ENCODE measurements around the gene MYRIP. TPM values are rescaled to one million over a fixed set of nuclear protein-coding genes. Genes with fewer than 3 reads are reported as not detected.

The MYRIP gene
- polyA plus RNA-seq, 4 donors = 0.81 to 4.5 (median 2.5) TPM

DNA sequence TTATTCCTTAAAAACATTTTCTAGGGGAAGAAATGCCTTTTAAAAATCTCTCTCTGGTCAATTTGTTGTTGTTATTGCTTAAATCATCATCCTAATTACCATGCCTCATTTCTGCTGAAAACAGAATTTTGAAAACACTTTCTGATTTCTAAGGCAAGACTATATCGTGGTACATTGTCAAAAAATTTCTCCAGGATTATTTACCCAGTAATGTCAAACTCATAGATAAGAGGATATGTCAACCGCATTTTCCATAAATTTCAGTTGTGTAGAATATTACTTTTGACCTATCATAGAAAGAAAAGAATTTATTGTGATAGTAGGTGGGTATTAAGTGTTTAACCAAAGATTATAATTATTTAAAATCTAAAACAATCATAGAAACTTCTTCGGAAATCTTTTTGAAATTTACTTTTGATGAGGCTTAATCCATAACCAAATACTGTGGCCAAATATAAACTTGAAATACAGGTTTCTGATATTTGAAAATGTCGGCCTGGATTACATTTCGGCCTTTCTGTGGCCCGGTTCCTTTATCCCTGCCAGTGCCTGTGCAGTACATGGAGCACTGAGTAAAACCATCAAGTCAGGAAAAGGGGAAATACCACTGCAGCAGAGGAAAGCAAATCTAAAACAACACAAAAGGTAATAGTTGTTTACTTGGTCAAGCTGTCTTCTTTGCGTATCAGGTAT is 173.4 kb downstream of the MYRIP start:
- no peaks in the 10 kb centered on the region for H3K27me3 ChIP-seq (ENCODE audit: control insufficient read depth in 3 of 3, insufficient read depth in 3 of 3, low read length in 3 of 3)
- H3K4me3 ChIP-seq (ENCODE audit: low read depth in 1 of 3, low read length in 3 of 3) = no peak overlapping the region
- H3K9me3 ChIP-seq (ENCODE audit: control insufficient read depth in 2 of 2, insufficient read depth in 1 of 2, low read depth in 1 of 2, low read length in 1 of 2) = peaks cover 0 to 4% of the 10 kb centered on the region in 2 donors
- no peaks in the 10 kb centered on the region for H3K36me3 ChIP-seq (ENCODE audit: control insufficient read depth in 3 of 3, insufficient read depth in 2 of 3, low read depth in 1 of 3, low read length in 3 of 3)
- no peak overlapping the region for H3K27ac ChIP-seq (ENCODE audit: low read depth in 1 of 3, low read length in 2 of 3)
- WGBS, 3 donors = 70 to 84% (median 83%) methylated on average over 7 of the region's 7 CpGs
- DNase-seq (no peak), FAIRE-seq (no peak)
- no peaks in the 10 kb centered on the region for H3K4me1 ChIP-seq (ENCODE audit: control insufficient read depth in 3 of 3, insufficient read depth in 2 of 3, low read depth in 1 of 3, low read length in 2 of 3)

DNA sequence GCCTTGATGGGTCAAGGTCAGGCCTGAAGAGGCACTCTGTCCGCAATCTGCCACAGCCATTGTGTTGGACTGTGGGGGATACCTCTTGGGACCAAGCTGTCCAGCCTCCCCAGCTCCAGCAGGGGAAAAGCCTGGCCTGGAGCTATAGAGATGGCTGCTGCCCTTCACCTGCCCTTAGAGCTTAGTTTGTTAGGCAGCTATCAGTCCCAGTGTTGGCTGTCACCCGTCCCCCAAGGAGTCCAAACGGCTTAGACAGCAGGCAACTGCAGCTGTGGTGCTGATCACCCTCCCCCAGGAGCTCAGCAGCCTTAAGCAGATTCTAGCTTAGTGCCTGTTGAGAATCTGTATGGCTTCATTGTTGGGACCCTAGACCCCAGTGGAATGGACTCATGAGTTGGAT is 180.3 kb downstream of the MYRIP start:
- DNase-seq = no peak
- H3K36me3 ChIP-seq (ENCODE audit: control insufficient read depth in 3 of 3, insufficient read depth in 2 of 3, low read depth in 1 of 3, low read length in 3 of 3) = no peaks in the 10 kb centered on the region
- H3K4me1 ChIP-seq (ENCODE audit: control insufficient read depth in 3 of 3, insufficient read depth in 2 of 3, low read depth in 1 of 3, low read length in 2 of 3) = no peaks in the 10 kb centered on the region
- no peaks in the 10 kb centered on the region for H3K27me3 ChIP-seq (ENCODE audit: control insufficient read depth in 3 of 3, insufficient read depth in 3 of 3, low read length in 3 of 3)
- WGBS, 3 donors = 67 to 82% (median 73%) methylated on average over 3 of the region's 3 CpGs
- no peak overlapping the region for H3K4me3 ChIP-seq (ENCODE audit: low read depth in 1 of 3, low read length in 3 of 3)
- peaks cover 0 to 26% of the 10 kb centered on the region in 2 donors for H3K9me3 ChIP-seq (ENCODE audit: control insufficient read depth in 2 of 2, insufficient read depth in 1 of 2, low read depth in 1 of 2, low read length in 1 of 2)
- FAIRE-seq = no peak
- no peak overlapping the region for H3K27ac ChIP-seq (ENCODE audit: low read depth in 1 of 3, low read length in 2 of 3)

DNA sequence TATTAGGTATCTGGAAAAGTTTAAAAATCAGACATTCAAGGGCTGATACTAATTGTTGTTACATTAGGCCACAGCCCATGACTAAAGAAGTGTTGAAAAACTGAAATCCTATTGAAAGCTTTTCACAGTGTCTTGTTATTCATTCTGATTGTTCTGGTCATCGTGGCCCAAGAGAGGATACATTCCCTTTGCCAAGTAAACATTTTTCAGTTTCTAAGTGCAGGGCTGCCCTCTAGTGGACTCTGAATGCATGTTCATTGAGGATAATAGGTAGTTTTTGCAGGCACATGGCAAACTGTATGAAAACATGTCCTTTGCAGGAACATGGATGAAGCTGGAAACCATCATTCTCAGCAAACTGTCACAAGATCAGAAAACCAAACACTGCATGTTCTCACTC is 181.1 kb downstream of the MYRIP start:
- H3K4me3 ChIP-seq (ENCODE audit: low read depth in 1 of 3, low read length in 3 of 3) = no peak overlapping the region
- H3K27ac ChIP-seq (ENCODE audit: low read depth in 1 of 3, low read length in 2 of 3) = no peak overlapping the region
- no peak for FAIRE-seq

DNA sequence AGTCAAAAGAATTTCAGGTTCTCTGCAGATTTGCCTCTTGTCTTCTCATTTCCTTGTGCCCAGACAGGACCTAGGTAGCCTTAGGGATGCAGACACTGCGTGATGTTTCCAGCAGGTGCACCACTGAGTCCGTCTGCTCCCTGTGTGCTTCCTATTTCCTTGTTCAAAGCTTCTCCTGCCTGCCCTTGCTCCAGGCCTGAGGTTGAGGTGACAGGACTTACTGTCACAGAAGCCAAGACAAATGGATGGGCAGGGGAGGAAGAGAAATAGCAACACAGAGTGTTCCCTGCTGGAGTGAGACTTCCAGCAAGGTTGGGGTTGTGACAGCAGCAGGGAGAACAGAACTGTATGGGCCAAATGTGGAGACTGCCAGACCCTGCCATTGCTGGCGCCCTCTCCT is 199.4 kb downstream of the MYRIP start:
- no peaks in the 10 kb centered on the region for H3K36me3 ChIP-seq (ENCODE audit: control insufficient read depth in 3 of 3, insufficient read depth in 2 of 3, low read depth in 1 of 3, low read length in 3 of 3)
- no peak for FAIRE-seq
- WGBS, 3 donors = 78 to 86% (median 79%) methylated on average over 3 of the region's 3 CpGs

More for the DNA sequence above, 181.1 kb downstream of the MYRIP start:
- DNase-seq = peak; percentile 39 to 67
- H3K9me3 ChIP-seq (ENCODE audit: control insufficient read depth in 2 of 2, insufficient read depth in 1 of 2, low read depth in 1 of 2, low read length in 1 of 2) = peaks cover 0 to 26% of the 10 kb centered on the region in 2 donors
- H3K36me3 ChIP-seq (ENCODE audit: control insufficient read depth in 3 of 3, insufficient read depth in 2 of 3, low read depth in 1 of 3, low read length in 3 of 3) = no peaks in the 10 kb centered on the region
- no peaks in the 10 kb centered on the region for H3K4me1 ChIP-seq (ENCODE audit: control insufficient read depth in 3 of 3, insufficient read depth in 2 of 3, low read depth in 1 of 3, low read length in 2 of 3)
- H3K27me3 ChIP-seq (ENCODE audit: control insufficient read depth in 3 of 3, insufficient read depth in 3 of 3, low read length in 3 of 3) = no peaks in the 10 kb centered on the region
- 22 to 48% (median 47%) methylated on average over 1 of the region's 1 CpG for WGBS, 3 donors

DNA sequence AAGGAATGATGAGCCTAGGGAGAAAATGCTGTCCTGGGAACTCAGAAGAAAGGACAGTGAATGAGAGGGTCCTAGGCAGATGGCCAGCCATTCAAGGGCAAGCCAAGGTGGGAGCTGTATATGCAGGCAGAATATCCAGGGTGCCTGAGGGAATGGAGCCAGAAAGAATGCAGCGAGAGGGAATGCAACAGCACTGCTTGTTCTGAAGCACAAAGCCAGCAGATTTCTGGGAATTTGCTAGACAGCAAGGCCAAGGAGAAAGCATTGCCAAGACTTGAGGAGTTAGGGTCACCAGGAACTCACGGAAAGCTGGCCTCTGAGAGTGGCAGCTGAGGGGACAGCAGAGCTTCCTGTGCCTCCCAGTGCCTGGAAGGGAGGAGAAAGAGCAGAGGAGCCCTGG is 200.6 kb downstream of the MYRIP start:
- Histone ChIP-seq H3K9me3 (ENCODE audit: control insufficient read depth in 2 of 2, insufficient read depth in 1 of 2, low read depth in 1 of 2, low read length in 1 of 2) (no peaks in the 10 kb centered on the region), H3K4me3 (ENCODE audit: low read depth in 1 of 3, low read length in 3 of 3) (no peak overlapping the region), H3K36me3 (ENCODE audit: control insufficient read depth in 3 of 3, insufficient read depth in 2 of 3, low read depth in 1 of 3, low read length in 3 of 3) (no peaks in the 10 kb centered on the region), H3K27me3 (ENCODE audit: control insufficient read depth in 3 of 3, insufficient read depth in 3 of 3, low read length in 3 of 3) (no peaks in the 10 kb centered on the region), H3K27ac (ENCODE audit: low read depth in 1 of 3, low read length in 2 of 3) (no peak overlapping the region), H3K4me1 (ENCODE audit: control insufficient read depth in 3 of 3, insufficient read depth in 2 of 3, low read depth in 1 of 3, low read length in 2 of 3) (no peaks in the 10 kb centered on the region)
- DNase-seq (no peak), FAIRE-seq (no peak)
- 68 to 86% (median 75%) methylated on average over 2 of the region's 2 CpGs for WGBS, 3 donors

More for the DNA sequence above, 199.4 kb downstream of the MYRIP start:
- H3K4me3 ChIP-seq (ENCODE audit: low read depth in 1 of 3, low read length in 3 of 3) = no peak overlapping the region
- H3K27me3 ChIP-seq (ENCODE audit: control insufficient read depth in 3 of 3, insufficient read depth in 3 of 3, low read length in 3 of 3) = no peaks in the 10 kb centered on the region
- DNase-seq = no peak
- no peak overlapping the region for H3K27ac ChIP-seq (ENCODE audit: low read depth in 1 of 3, low read length in 2 of 3)
- no peaks in the 10 kb centered on the region for H3K4me1 ChIP-seq (ENCODE audit: control insufficient read depth in 3 of 3, insufficient read depth in 2 of 3, low read depth in 1 of 3, low read length in 2 of 3)
- H3K9me3 ChIP-seq (ENCODE audit: control insufficient read depth in 2 of 2, insufficient read depth in 1 of 2, low read depth in 1 of 2, low read length in 1 of 2) = no peaks in the 10 kb centered on the region

DNA sequence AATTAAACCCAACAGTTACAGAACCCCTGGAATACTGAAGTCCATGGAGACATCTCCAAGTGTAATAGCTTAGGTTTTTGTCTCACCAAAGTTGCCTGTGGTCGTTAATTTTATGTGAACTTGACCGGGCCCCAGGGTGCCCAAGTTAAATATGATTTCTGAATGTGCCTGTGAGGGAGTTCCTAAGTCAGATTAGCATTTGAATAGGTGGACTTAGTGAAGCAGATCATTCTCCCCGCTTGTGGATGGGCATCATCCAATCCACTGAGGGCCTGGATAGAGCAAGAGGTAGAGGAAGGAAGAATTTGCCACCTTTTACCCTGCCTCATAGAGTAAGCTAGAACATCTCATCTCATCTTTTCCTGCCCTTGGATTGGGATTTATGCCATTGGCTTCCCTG is 203.0 kb downstream of the MYRIP start:
- WGBS, 3 donors = 78 to 86% (median 84%) methylated on average over 3 of the region's 3 CpGs
- H3K27me3 ChIP-seq (ENCODE audit: control insufficient read depth in 3 of 3, insufficient read depth in 3 of 3, low read length in 3 of 3) = no peaks in the 10 kb centered on the region
- no peak overlapping the region for H3K27ac ChIP-seq (ENCODE audit: low read depth in 1 of 3, low read length in 2 of 3)
- H3K9me3 ChIP-seq (ENCODE audit: control insufficient read depth in 2 of 2, insufficient read depth in 1 of 2, low read depth in 1 of 2, low read length in 1 of 2) = no peaks in the 10 kb centered on the region
- DNase-seq = no peak
- H3K4me3 ChIP-seq (ENCODE audit: low read depth in 1 of 3, low read length in 3 of 3) = no peak overlapping the region
- FAIRE-seq = no peak
- no peaks in the 10 kb centered on the region for H3K36me3 ChIP-seq (ENCODE audit: control insufficient read depth in 3 of 3, insufficient read depth in 2 of 3, low read depth in 1 of 3, low read length in 3 of 3)
- H3K4me1 ChIP-seq (ENCODE audit: control insufficient read depth in 3 of 3, insufficient read depth in 2 of 3, low read depth in 1 of 3, low read length in 2 of 3) = no peaks in the 10 kb centered on the region

DNA sequence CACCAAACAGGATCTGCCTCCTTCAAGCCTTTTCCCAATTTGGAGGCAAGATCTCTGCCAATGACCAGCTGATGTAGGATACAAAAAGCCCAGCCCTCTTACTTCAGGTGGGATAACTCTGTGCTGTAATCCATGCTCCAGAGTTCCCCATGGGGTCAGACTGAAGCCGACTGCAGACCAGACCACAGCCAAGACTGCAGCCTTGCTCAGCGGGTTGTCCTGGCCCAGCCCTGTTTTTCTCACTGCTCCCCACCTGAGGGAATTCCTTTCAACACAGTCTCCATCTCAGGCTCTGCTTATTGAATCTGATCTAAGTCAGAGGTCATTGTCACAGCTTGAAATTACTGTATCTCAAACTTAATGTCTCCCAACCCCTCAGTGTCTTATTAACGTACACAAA is 207.0 kb downstream of the MYRIP start:
- no peaks in the 10 kb centered on the region for H3K36me3 ChIP-seq (ENCODE audit: control insufficient read depth in 3 of 3, insufficient read depth in 2 of 3, low read depth in 1 of 3, low read length in 3 of 3)
- no peaks in the 10 kb centered on the region for H3K9me3 ChIP-seq (ENCODE audit: control insufficient read depth in 2 of 2, insufficient read depth in 1 of 2, low read depth in 1 of 2, low read length in 1 of 2)
- H3K27me3 ChIP-seq (ENCODE audit: control insufficient read depth in 3 of 3, insufficient read depth in 3 of 3, low read length in 3 of 3) = no peaks in the 10 kb centered on the region
- no peak for FAIRE-seq
- 77 to 86% (median 84%) methylated on average over 3 of the region's 3 CpGs for WGBS, 3 donors
- H3K4me1 ChIP-seq (ENCODE audit: control insufficient read depth in 3 of 3, insufficient read depth in 2 of 3, low read depth in 1 of 3, low read length in 2 of 3) = peaks cover 0 to 4% (median 0%) of the 10 kb centered on the region in 3 donors
- H3K4me3 ChIP-seq (ENCODE audit: low read depth in 1 of 3, low read length in 3 of 3) = no peak overlapping the region
- H3K27ac ChIP-seq (ENCODE audit: low read depth in 1 of 3, low read length in 2 of 3) = no peak overlapping the region
- no peak for DNase-seq

DNA sequence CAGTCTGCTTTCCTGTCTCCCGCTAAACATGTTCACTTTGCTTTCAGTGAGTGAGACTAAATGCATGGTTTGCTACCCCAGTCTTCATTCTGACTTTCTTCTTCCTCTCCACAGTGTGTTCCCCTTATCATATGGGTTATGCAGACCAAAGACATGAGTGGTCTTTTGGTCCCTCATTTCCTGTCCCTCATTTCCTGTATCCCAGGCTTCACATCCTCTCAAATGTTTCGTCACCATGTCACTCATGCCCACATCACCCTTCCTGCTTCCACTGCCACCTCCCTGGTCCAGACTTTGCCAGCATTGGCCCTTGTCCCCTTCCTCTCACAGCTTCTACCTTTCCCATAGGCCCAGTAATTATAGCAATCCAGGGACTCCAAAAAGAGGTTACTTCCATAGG is 209.0 kb downstream of the MYRIP start:
- no peak for FAIRE-seq
- H3K27me3 ChIP-seq (ENCODE audit: control insufficient read depth in 3 of 3, insufficient read depth in 3 of 3, low read length in 3 of 3) = no peaks in the 10 kb centered on the region
- WGBS, 3 donors = 70 to 94% (median 82%) methylated on average over 2 of the region's 2 CpGs

DNA sequence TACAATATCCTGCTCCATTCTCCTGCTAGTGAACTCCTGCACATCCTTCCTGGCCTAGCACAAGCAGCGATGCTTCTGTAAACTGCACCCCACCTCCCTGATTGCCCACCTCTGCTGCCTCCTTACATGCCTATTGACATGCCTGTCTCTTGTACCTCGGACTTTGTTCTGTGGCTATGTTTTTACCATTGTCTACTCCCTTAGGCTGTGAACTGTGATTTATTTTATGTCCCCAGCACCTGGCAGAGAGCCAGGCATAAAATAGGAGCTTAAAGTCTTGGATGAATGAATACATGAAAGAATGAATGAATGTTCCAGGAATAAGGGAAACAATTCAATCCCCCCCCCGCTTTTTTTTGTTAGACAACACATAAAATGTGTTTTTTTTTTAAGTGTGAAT is 210.0 kb downstream of the MYRIP start:
- H3K4me1 ChIP-seq (ENCODE audit: control insufficient read depth in 3 of 3, insufficient read depth in 2 of 3, low read depth in 1 of 3, low read length in 2 of 3) = peaks cover 0 to 4% (median 0%) of the 10 kb centered on the region in 3 donors
- WGBS, 3 donors = 15 to 56% (median 35%) methylated on average over 3 of the region's 3 CpGs
- FAIRE-seq (no peak), DNase-seq (peak; percentile 22 to 74)
- H3K27ac ChIP-seq (ENCODE audit: low read depth in 1 of 3, low read length in 2 of 3) = no peak overlapping the region
- H3K9me3 ChIP-seq (ENCODE audit: control insufficient read depth in 2 of 2, insufficient read depth in 1 of 2, low read depth in 1 of 2, low read length in 1 of 2) = no peaks in the 10 kb centered on the region
- no peaks in the 10 kb centered on the region for H3K36me3 ChIP-seq (ENCODE audit: control insufficient read depth in 3 of 3, insufficient read depth in 2 of 3, low read depth in 1 of 3, low read length in 3 of 3)
- no peak overlapping the region for H3K4me3 ChIP-seq (ENCODE audit: low read depth in 1 of 3, low read length in 3 of 3)
- no peaks in the 10 kb centered on the region for H3K27me3 ChIP-seq (ENCODE audit: control insufficient read depth in 3 of 3, insufficient read depth in 3 of 3, low read length in 3 of 3)

More for the DNA sequence above, 209.0 kb downstream of the MYRIP start:
- Histone ChIP-seq H3K27ac (ENCODE audit: low read depth in 1 of 3, low read length in 2 of 3) (no peak overlapping the region), H3K36me3 (ENCODE audit: control insufficient read depth in 3 of 3, insufficient read depth in 2 of 3, low read depth in 1 of 3, low read length in 3 of 3) (no peaks in the 10 kb centered on the region), H3K4me3 (ENCODE audit: low read depth in 1 of 3, low read length in 3 of 3) (no peak overlapping the region), H3K4me1 (ENCODE audit: control insufficient read depth in 3 of 3, insufficient read depth in 2 of 3, low read depth in 1 of 3, low read length in 2 of 3) (peaks cover 0 to 4% (median 0%) of the 10 kb centered on the region in 3 donors), H3K9me3 (ENCODE audit: control insufficient read depth in 2 of 2, insufficient read depth in 1 of 2, low read depth in 1 of 2, low read length in 1 of 2) (no peaks in the 10 kb centered on the region)
- DNase-seq = no peak
